Ovary (tissue), 9 donors: Measurements from ENCODE around the gene SNX30. TPM values are rescaled to one million over a fixed set of nuclear protein-coding genes. Genes with fewer than 3 reads are reported as not detected.

ENCODE experiments used
- DNase-seq, 5 donors: peaks; one replicate each; pipeline ENCODE4 v3.0.0-alpha.2; 2019 to 2020
- H3K27ac ChIP-seq, 2 donors: fragments of 200-600 bp; one replicate each; pipeline versions ENCODE4 v1.5.1 to v1.8.0; 2019 to 2022
- H3K27me3 ChIP-seq: fragments of 200-600 bp; one replicate; pipeline ENCODE4 v1.8.0; 2022
- H3K36me3 ChIP-seq: fragments of 200-600 bp; sonication (generic); one replicate; pipeline ENCODE4 v1.5.1; 2019
- H3K4me1 ChIP-seq: one replicate; pipeline ENCODE4 v1.8.1; 2013; ENCODE audit warnings: mild to moderate bottlenecking, moderate library complexity; ENCODE audit not compliant: insufficient read depth
- H3K4me3 ChIP-seq: fragments of 200-600 bp; sonication (generic); one replicate; pipeline ENCODE4 v1.5.1; 2017
- H3K9me3 ChIP-seq, 2 donors: fragments of 200-600 bp in 1 of 2; sonication (generic) in 1 of 2; one replicate each; pipeline versions ENCODE4 v1.5.1 to v1.8.1; 2013 to 2019; ENCODE audit warnings: mild to moderate bottlenecking in 1 of 2, moderate library complexity in 1 of 2
- CTCF ChIP-seq, 3 donors: fragments of 450-650 bp in 2 of 3; fragments of 200-600 bp in 1 of 3; IDR thresholded peaks; one replicate each; pipeline versions ENCODE4 v1.5.1 to v1.8.0; 2016 to 2022; ENCODE audit warnings: antibody characterized with exemption in 3 of 3, mild to moderate bottlenecking in 1 of 3
- EP300 ChIP-seq: sonication (generic); formaldehyde crosslinking; IDR thresholded peaks from one replicate; pipeline ENCODE4 v1.6.1; 2017; ENCODE audit warnings: antibody characterized with exemption
- POLR2A ChIP-seq: fragments of 450-650 bp; IDR thresholded peaks from one replicate; pipeline ENCODE4 v1.6.1; 2017; ENCODE audit warnings: antibody characterized with exemption, mild to moderate bottlenecking, moderate library complexity
- WGBS, 3 donors: extraction: QIAGEN DNeasy Blood & Tissue Kit in 1 of 3; methylation state at CpG; one replicate each; pipeline versions ENCODE4 v1.1.5 to v1.1.7; 2013 to 2017; 5-methylcytosine and 5-hydroxymethylcytosine counted together
- intact Hi-C, 4 donors: fragments of 100-400 bp; cut with DNase I; formaldehyde crosslinking; loops; one replicate each; pipeline versions ENCODE4 v1.11.0 to v1.15.1; 2022 to 2023
- polyA plus RNA-seq, 2 donors: library from polyadenylated mRNA; stranded (reverse); fragments of 200-250 nt in 1 of 2; fragments of 350-450 nt in 1 of 2; fragmentation: Illumina TruSeq in 1 of 2; extraction: RNeasy Lipid Tissue Mini Kit (QIAGEN cat#74804) in 1 of 2; gene quantifications; one replicate each; pipeline ENCODE4 v1.2.3, GENCODE V29; 2013 to 2014
- total RNA-seq, 7 donors: library from RNA; depleted of rRNA in 2 of 7; stranded (reverse); fragments of >200 nt in 2 of 7; fragmentation: NEBNext Ultra II Directional in 3 of 7; extraction: Animal tissue kit (Norgen Biotek cat#: 25700) in 3 of 7; gene quantifications; one replicate each; pipeline versions ENCODE4 v1.1.0 to v1.2.4, GENCODE V29; 2016 to 2023
- donor health status: DM: no; HTN: no; CAD: no; lungs with moderate emphysema.
- donor health status: DM: no; HTN: no; CAD: no.
- donor health status: Bipolar disorder and iron deficiency.
- donor health status: DM: yes; HTN: yes; CAD: no.
- donor health status: DM: no; HTN: no; CAD: no.
- donor health status: DM: yes; HTN: yes; CAD: no.

Gene SNX30
- total and polyA plus RNA-seq, 9 donors, result 4.3 to 11.8 (median 8.8) TPM

GRCh38 chr9:112785986-112786385 lies 35.4 kb downstream of the SNX30 start:
- intact Hi-C loops, result no loop called here
- Histone ChIP-seq H3K27me3 (no peaks in the 10 kb centered on the region), H3K27ac (no peak overlapping the region), H3K4me3 (no peak overlapping the region), H3K36me3 (no peaks in the 10 kb centered on the region), H3K4me1 (peaks cover 7% of the 10 kb centered on the region), H3K9me3 (no peaks in the 10 kb centered on the region)
- 90 to 96% (median 92%) methylated on average over 3 of the region's 3 CpGs for WGBS, 3 donors
- TF ChIP-seq CTCF (IDR thresholded peaks at IDR 0.05) (no peak), EP300 (no peak), POLR2A (no peak)
- no peak for DNase-seq

GRCh38 chr9:112786829-112787520 lies 36.4 kb downstream of the SNX30 start:
- Histone ChIP-seq H3K4me1 (peaks cover 7% of the 10 kb centered on the region), H3K27ac (no peak overlapping the region), H3K4me3 (no peak overlapping the region), H3K36me3 (no peaks in the 10 kb centered on the region), H3K9me3 (no peaks in the 10 kb centered on the region), H3K27me3 (no peaks in the 10 kb centered on the region)
- DNase-seq, result no peak
- 85 to 92% (median 85%) methylated on average over 9 of the region's 9 CpGs for WGBS, 3 donors
- TF ChIP-seq CTCF (IDR thresholded peaks at IDR 0.05) (no peak), EP300 (no peak), POLR2A (no peak)
- intact Hi-C loops, result no loop called here

GRCh38 chr9:112787978-112788377 lies 37.4 kb downstream of the SNX30 start:
- intact Hi-C loops, result no loop called here
- H3K36me3 ChIP-seq, result no peaks in the 10 kb centered on the region
- TF ChIP-seq EP300 (no peak), CTCF (IDR thresholded peaks at IDR 0.05) (no peak), POLR2A (no peak)
- H3K4me3 ChIP-seq, result no peak overlapping the region
- WGBS, 3 donors, result 88 to 93% (median 93%) methylated on average over 3 of the region's 3 CpGs
- H3K27me3 ChIP-seq, result no peaks in the 10 kb centered on the region
- H3K4me1 ChIP-seq, result peaks cover 7% of the 10 kb centered on the region
- no peaks in the 10 kb centered on the region for H3K9me3 ChIP-seq
- no peak overlapping the region for H3K27ac ChIP-seq
- no peak for DNase-seq

- 8 to 13% (median 10%) methylated on average over 1 of the region's 1 CpG for WGBS, 3 donors
- DNase-seq, result no peak
- H3K9me3 ChIP-seq, result no peaks in the 10 kb centered on the region
- H3K27ac ChIP-seq, result no peak overlapping the region
- H3K36me3 ChIP-seq, result no peaks in the 10 kb centered on the region
- TF ChIP-seq CTCF (IDR thresholded peaks at IDR 0.05) (no peak), POLR2A (no peak), EP300 (no peak)
- intact Hi-C loops, result no loop called here
- H3K4me3 ChIP-seq, result no peak overlapping the region
- H3K27me3 ChIP-seq, result no peaks in the 10 kb centered on the region
- H3K4me1 ChIP-seq, result peaks cover 6% of the 10 kb centered on the region
Measured at GRCh38 chr9:112789473-112789872, 38.9 kb downstream of the SNX30 start.
